Heart left ventricle (tissue), 16 donors: Measurements from ENCODE around the gene LRRC28. TPM values are rescaled to one million over a fixed set of nuclear protein-coding genes. Genes with fewer than 3 reads are reported as not detected.
"Not testable (repeated sequence)": the region's sequence is repeated elsewhere in the genome, so short reads cannot be mapped to it uniquely, and the experiment has no call there.

Experiments
- ATAC-seq, 4 donors: fragments of 200-7000 bp; cut with Tn5 transposase; one replicate each; pipeline ENCODE4 v1.9.1; 2020 to 2022; ENCODE audit warnings: moderate library complexity in 4 of 4, mild to moderate bottlenecking in 3 of 4, moderate number of reproducible peaks in 1 of 4
- DNase-seq, 5 donors: peaks; one replicate each; pipeline ENCODE4 v3.0.0-alpha.2; 2020
- H3K27ac ChIP-seq, 12 donors: fragments of 200-600 bp; sonication (generic) in 4 of 12; one replicate each; pipeline versions ENCODE4 v1.5.0 to v1.8.0; 2016 to 2022; ENCODE audit warnings: mild to moderate bottlenecking in 2 of 12
- H3K27me3 ChIP-seq, 9 donors: fragments of 200-600 bp; sonication (generic) in 2 of 9; one replicate each; pipeline versions ENCODE4 v1.5.1 to v1.8.0; 2016 to 2022; ENCODE audit warnings: mild to moderate bottlenecking in 3 of 9
- H3K36me3 ChIP-seq, 9 donors: fragments of 200-600 bp; sonication (generic) in 2 of 9; one replicate each; pipeline versions ENCODE4 v1.5.0 to v1.8.0; 2018 to 2022; ENCODE audit warnings: mild to moderate bottlenecking in 2 of 9
- H3K4me1 ChIP-seq, 12 donors: fragments of 200-600 bp; sonication (generic) in 4 of 12; one replicate each; pipeline versions ENCODE4 v1.5.0 to v1.8.0; 2016 to 2022; ENCODE audit warnings: mild to moderate bottlenecking in 3 of 12
- H3K4me3 ChIP-seq, 12 donors: fragments of 200-600 bp; sonication (generic) in 4 of 12; one replicate each; pipeline versions ENCODE4 v1.5.0 to v1.8.0; 2017 to 2022; ENCODE audit warnings: mild to moderate bottlenecking in 9 of 12, moderate library complexity in 4 of 12
- H3K9me3 ChIP-seq, 12 donors: fragments of 200-600 bp; sonication (generic) in 4 of 12; one replicate each; pipeline versions ENCODE4 v1.5.0 to v1.8.0; 2016 to 2022; ENCODE audit warnings: mild to moderate bottlenecking in 1 of 12
- CTCF ChIP-seq, 12 donors: fragments of 200-600 bp; sonication (generic) in 4 of 12; IDR thresholded peaks; one replicate each; pipeline versions ENCODE4 v1.5.0 to v1.8.0; 2018 to 2022; ENCODE audit warnings: antibody characterized with exemption in 12 of 12, mild to moderate bottlenecking in 5 of 12
- POLR2A ChIP-seq, 2 donors: fragments of 450-650 bp; IDR thresholded peaks; one replicate each; pipeline ENCODE4 v1.6.1; 2017; ENCODE audit warnings: antibody characterized with exemption in 2 of 2, mild to moderate bottlenecking in 2 of 2, moderate library complexity in 2 of 2
- WGBS, 4 donors: extraction: QIAGEN DNeasy Blood & Tissue Kit in 2 of 4; methylation state at CpG; one replicate each; pipeline versions ENCODE4 v1.1.5 to v1.1.7; 2013 to 2018; 5-methylcytosine and 5-hydroxymethylcytosine counted together
- intact Hi-C, 10 donors: fragments of 100-400 bp; cut with DNase I; formaldehyde crosslinking; loops; one replicate each; pipeline versions ENCODE4 v1.11.1 to v1.14.2; 2022
- polyA plus RNA-seq, 2 donors: library from polyadenylated mRNA; stranded (reverse); fragments of 200-250 nt; gene quantifications; one replicate each; pipeline ENCODE4 v1.2.3, GENCODE V29; 2013
- total RNA-seq, 9 donors: library from RNA; depleted of rRNA in 2 of 9; stranded (reverse); fragments of >200 nt in 2 of 9; fragmentation: NEBNext Ultra II Directional in 3 of 9; extraction: Animal tissue kit (Norgen Biotek cat#: 25700) in 3 of 9; gene quantifications; one replicate each; pipeline versions ENCODE4 v1.1.0 to v1.2.4, GENCODE V29; 2016 to 2023
- donor health status: ischemic (EF 13 %, LVEDD 7.1; RV severe dilation, severe dysfunction).
- donor health status: healthy with polysubstance abuse.
- donor health status: DM: no; HTN: yes; CAD: no.
- donor health status: DM: no; HTN: no; CAD: no.
- donor health status: ischemic (EF 25% LVEDD 6.9; RV normal size, moderate dysfunction).
- donor health status: ischemic (EF 25% LVEDD 5.7; RV mildly dilated, moderate dysfunction).
- donor health status: healthy.
- donor health status: DM: yes; HTN: yes; CAD: no.
- donor health status: ischemic (EF 35%, LVEDD 5.7; RV mildly dilated, moderate dysfunction).
- donor health status: nonischemic (EF 11% LVEDD 7.7; RV severe dilation, severe dysfunction).
- donor health status: DM: yes; HTN: yes; CAD: no.
- donor health status: PGD.
- donor health status: ischemic (EF 29% LVEDD 5.4; RV normal size, mild dysfunction).
- donor health status: nonischemic (EF 23%, LVEDD 6.1; RV moderate dilation, normal function).

The LRRC28 gene
- total and polyA plus RNA-seq, 11 donors, result 5.1 to 28.6 (median 20.1) TPM

- DNase-seq (no peak), ATAC-seq (no peak)
- intact Hi-C loops, result no loop called here
- WGBS, 4 donors, result 90 to 96% (median 94%) methylated on average over 3 of the region's 3 CpGs
- H3K36me3 ChIP-seq, result peaks cover 0 to 68% (median 38%) of the 10 kb centered on the region in 9 donors
- no peaks in the 10 kb centered on the region for H3K9me3 ChIP-seq
- no peak for TF ChIP-seq POLR2A (IDR thresholded peaks at IDR 0.05)
- TF ChIP-seq CTCF (IDR thresholded peaks at IDR 0.05), result no peak
- peaks cover 0 to 6% (median 0%) of the 10 kb centered on the region in 12 donors for H3K4me1 ChIP-seq
- H3K4me3 ChIP-seq, result no peak overlapping the region
- no peak overlapping the region for H3K27ac ChIP-seq
- H3K27me3 ChIP-seq, result no peaks in the 10 kb centered on the region
Observed at GRCh38 chr15:99228120-99228770, 23.0 kb upstream of the LRRC28 start.

- Histone ChIP-seq H3K27ac (no peak overlapping the region), H3K4me3 (no peak overlapping the region), H3K9me3 (no peaks in the 10 kb centered on the region), H3K36me3 (peaks cover 0 to 49% (median 26%) of the 10 kb centered on the region in 9 donors), H3K4me1 (peaks cover 0 to 6% (median 0%) of the 10 kb centered on the region in 12 donors), H3K27me3 (no peaks in the 10 kb centered on the region)
- WGBS, 4 donors, result 94 to 97% (median 95%) methylated on average over 4 of the region's 4 CpGs
- TF ChIP-seq CTCF (IDR thresholded peaks at IDR 0.05) (no peak), POLR2A (IDR thresholded peaks at IDR 0.05) (no peak)
- intact Hi-C loops, result no loop called here
- no peak for DNase-seq
- ATAC-seq, result no peak
Observed at GRCh38 chr15:99230867-99231266, 20.4 kb upstream of the LRRC28 start.

- Histone ChIP-seq H3K9me3 (no peaks in the 10 kb centered on the region), H3K4me3 (no peak overlapping the region), H3K27me3 (no peaks in the 10 kb centered on the region), H3K4me1 (peaks cover 0 to 6% (median 0%) of the 10 kb centered on the region in 12 donors), H3K27ac (no peak overlapping the region), H3K36me3 (peaks cover 0 to 49% (median 13%) of the 10 kb centered on the region in 9 donors)
- ATAC-seq, result no peak
- TF ChIP-seq POLR2A (IDR thresholded peaks at IDR 0.05), result no peak
- no peak for TF ChIP-seq CTCF (IDR thresholded peaks at IDR 0.05)
- WGBS, 4 donors, result 95 to 100% (median 98%) methylated on average over 2 of the region's 2 CpGs
- no peak for DNase-seq
- intact Hi-C loops, result no loop called here
Observed at GRCh38 chr15:99232740-99233139, 18.5 kb upstream of the LRRC28 start.

- ATAC-seq, H3K4me1 ChIP-seq, H3K4me3 ChIP-seq, H3K27me3 ChIP-seq, H3K27ac ChIP-seq, intact Hi-C loops, DNase-seq, H3K9me3 ChIP-seq: not testable (repeated sequence)
- WGBS, 4 donors, result 96 to 97% (median 96%) methylated on average over 6 of the region's 6 CpGs
- peaks cover 0 to 45% (median 5%) of the 10 kb centered on the region in 9 donors for H3K36me3 ChIP-seq
Observed at GRCh38 chr15:99234160-99234559, 17.1 kb upstream of the LRRC28 start.

- Histone ChIP-seq H3K9me3 (no peaks in the 10 kb centered on the region), H3K27me3 (no peaks in the 10 kb centered on the region), H3K4me1 (peaks cover 0 to 4% (median 0%) of the 10 kb centered on the region in 12 donors), H3K4me3 (no peak overlapping the region), H3K27ac (no peak overlapping the region), H3K36me3 (peaks cover 0 to 61% (median 19%) of the 10 kb centered on the region in 9 donors)
- TF ChIP-seq POLR2A (IDR thresholded peaks at IDR 0.05) (no peak), CTCF (IDR thresholded peaks at IDR 0.05) (no peak)
- intact Hi-C loops, result no loop called here
- DNase-seq (no peak), ATAC-seq (no peak)
- 95 to 98% (median 96%) methylated on average over 3 of the region's 3 CpGs for WGBS, 4 donors
Observed at GRCh38 chr15:99238849-99239248, 12.4 kb upstream of the LRRC28 start.
